ENCODE data around the gene PCDHB14. TPM values are rescaled to one million over a fixed set of nuclear protein-coding genes. Genes with fewer than 3 reads are reported as not detected.
"Not testable (repeated sequence)": the region's sequence is repeated elsewhere in the genome, so short reads cannot be mapped to it uniquely, and the experiment has no call there.

The PCDHB14 gene
- total RNA-seq, 6 experiments from 2014 or later = 0.44 to 1.0 (median 0.86) TPM

DNA sequence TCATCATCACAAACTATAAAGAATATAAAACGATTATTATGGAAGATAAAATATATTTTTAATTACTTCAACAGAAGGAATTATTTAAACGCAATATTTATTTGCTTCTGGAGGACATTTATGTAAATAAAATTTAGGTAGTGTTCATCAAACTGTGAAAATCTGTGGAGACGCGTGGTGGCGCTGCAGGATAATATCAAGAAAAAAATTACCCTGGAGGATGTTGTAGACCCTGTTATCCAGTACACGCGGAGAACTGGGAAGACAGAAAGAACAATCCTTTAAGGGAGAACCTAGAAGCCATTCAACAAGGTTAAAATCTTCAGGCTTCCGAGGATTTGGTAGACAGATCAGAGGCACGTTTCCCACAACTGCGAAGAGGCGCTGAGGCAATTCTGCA lies 14.7 kb upstream of the PCDHB14 start, which contains the start of gene PCDHB12:
TSS of gene PCDHB12 (plus strand) at position 242 of the 400 bp plus-strand sequence. CDS start 189 bp downstream, outside the sequence.
- H3K4me3 ChIP-seq = no peak within 1 kb of the TSS
- ATAC-seq = no peak

DNA sequence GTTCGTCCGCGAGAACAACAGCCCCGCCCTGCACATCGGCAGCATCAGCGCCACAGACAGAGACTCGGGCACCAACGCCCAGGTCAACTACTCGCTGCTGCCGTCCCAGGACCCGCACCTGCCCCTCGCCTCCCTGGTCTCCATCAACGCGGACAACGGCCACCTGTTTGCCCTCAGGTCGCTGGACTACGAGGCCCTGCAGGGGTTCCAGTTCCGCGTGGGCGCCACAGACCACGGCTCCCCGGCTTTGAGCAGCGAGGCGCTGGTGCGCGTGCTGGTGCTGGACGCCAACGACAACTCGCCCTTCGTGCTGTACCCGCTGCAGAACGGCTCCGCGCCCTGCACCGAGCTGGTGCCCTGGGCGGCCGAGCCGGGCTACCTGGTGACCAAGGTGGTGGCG lies 12.9 kb upstream of the PCDHB14 start:
- H3K27ac ChIP-seq; H3K27me3 ChIP-seq; DNase-seq; H3K4me3 ChIP-seq; H3K4me1 ChIP-seq; ATAC-seq; intact Hi-C loops (cut with DNase I); H3K36me3 ChIP-seq; H3K9me3 ChIP-seq: not testable (repeated sequence)
- 40% methylated on average over 1 of the region's 39 CpGs for WGBS (ENCODE audit: insufficient coverage, low coverage, low lambda C conversion rate, missing lambda C conversion rate)

More for the DNA sequence above, 14.7 kb upstream of the PCDHB14 start, which contains the start of gene PCDHB12:
- H3K36me3 ChIP-seq = no peaks in the 10 kb centered on the region
- no peak for DNase-seq
- H3K27ac ChIP-seq = no peak within 1 kb of the TSS
- 13% methylated on average over 11 of the region's 11 CpGs for WGBS (ENCODE audit: insufficient coverage, low coverage, low lambda C conversion rate, missing lambda C conversion rate)
- intact Hi-C loops (cut with DNase I) = no loop called here
- H3K4me1 ChIP-seq = no peaks in the 10 kb centered on the region
- TF ChIP-seq POLR2A (IDR thresholded peaks at IDR 0.05) = no peak
- TF ChIP-seq, protein P1, sequence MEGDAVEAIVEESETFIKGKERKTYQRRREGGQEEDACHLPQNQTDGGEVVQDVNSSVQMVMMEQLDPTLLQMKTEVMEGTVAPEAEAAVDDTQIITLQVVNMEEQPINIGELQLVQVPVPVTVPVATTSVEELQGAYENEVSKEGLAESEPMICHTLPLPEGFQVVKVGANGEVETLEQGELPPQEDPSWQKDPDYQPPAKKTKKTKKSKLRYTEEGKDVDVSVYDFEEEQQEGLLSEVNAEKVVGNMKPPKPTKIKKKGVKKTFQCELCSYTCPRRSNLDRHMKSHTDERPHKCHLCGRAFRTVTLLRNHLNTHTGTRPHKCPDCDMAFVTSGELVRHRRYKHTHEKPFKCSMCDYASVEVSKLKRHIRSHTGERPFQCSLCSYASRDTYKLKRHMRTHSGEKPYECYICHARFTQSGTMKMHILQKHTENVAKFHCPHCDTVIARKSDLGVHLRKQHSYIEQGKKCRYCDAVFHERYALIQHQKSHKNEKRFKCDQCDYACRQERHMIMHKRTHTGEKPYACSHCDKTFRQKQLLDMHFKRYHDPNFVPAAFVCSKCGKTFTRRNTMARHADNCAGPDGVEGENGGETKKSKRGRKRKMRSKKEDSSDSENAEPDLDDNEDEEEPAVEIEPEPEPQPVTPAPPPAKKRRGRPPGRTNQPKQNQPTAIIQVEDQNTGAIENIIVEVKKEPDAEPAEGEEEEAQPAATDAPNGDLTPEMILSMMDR (IDR thresholded peaks at IDR 0.05) = peak in 3 of 4 donors; percentile 8 to 19 (median 12)
- H3K9me3 ChIP-seq = no peaks in the 10 kb centered on the region
- H3K27me3 ChIP-seq = no peaks in the 10 kb centered on the region

DNA sequence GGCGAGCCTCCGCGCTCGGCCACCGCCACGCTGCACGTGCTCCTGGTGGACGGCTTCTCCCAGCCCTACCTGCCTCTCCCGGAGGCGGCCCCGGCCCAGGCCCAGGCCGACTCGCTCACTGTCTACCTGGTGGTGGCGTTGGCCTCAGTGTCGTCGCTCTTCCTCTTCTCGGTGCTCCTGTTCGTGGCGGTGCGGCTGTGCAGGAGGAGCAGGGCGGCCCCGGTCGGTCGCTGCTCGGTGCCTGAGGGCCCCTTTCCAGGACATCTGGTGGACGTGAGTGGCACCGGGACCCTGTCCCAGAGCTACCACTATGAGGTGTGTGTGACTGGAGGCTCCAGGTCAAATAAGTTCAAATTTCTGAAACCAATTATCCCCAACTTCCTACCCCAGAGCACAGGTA lies 12.3 kb upstream of the PCDHB14 start:
- H3K27ac ChIP-seq; H3K27me3 ChIP-seq; intact Hi-C loops (cut with DNase I); H3K9me3 ChIP-seq; H3K36me3 ChIP-seq; ATAC-seq; H3K4me3 ChIP-seq; H3K4me1 ChIP-seq; DNase-seq: not testable (repeated sequence)
- WGBS (ENCODE audit: insufficient coverage, low coverage, low lambda C conversion rate, missing lambda C conversion rate) = 4% methylated on average over 4 of the region's 27 CpGs

GRCh38 chr5:141213656-141214339 lies 9.3 kb upstream of the PCDHB14 start, which contains the start of gene PCDHB13:
Gene PCDHB13, plus strand, starts transcription at chr5:141213919. Its CDS starts 205 bp downstream, at chr5:141214124.
- H3K36me3 ChIP-seq; H3K9me3 ChIP-seq; intact Hi-C loops (cut with DNase I); H3K4me3 ChIP-seq; DNase-seq; H3K27me3 ChIP-seq; H3K27ac ChIP-seq; H3K4me1 ChIP-seq: not testable (repeated sequence)
- peak; percentile 29 to 80 (median 53) for ATAC-seq
- WGBS (ENCODE audit: insufficient coverage, low coverage, low lambda C conversion rate, missing lambda C conversion rate) = 9% methylated on average over 12 of the region's 18 CpGs
- TF ChIP-seq, protein P1 (IDR thresholded peaks at IDR 0.05) = peak in 2 of 4 donors; percentile 15 to 29

DNA sequence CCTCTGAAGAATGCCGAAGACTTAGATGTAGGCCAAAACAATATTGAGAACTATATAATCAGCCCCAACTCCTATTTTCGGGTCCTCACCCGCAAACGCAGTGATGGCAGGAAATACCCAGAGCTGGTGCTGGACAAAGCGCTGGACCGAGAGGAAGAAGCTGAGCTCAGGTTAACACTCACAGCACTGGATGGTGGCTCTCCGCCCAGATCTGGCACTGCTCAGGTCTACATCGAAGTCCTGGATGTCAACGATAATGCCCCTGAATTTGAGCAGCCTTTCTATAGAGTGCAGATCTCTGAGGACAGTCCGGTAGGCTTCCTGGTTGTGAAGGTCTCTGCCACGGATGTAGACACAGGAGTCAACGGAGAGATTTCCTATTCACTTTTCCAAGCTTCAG lies 8.6 kb upstream of the PCDHB14 start:
- H3K36me3 ChIP-seq; ATAC-seq; H3K4me3 ChIP-seq; H3K4me1 ChIP-seq; DNase-seq; intact Hi-C loops (cut with DNase I); H3K27ac ChIP-seq; H3K27me3 ChIP-seq; H3K9me3 ChIP-seq: not testable (repeated sequence)
- WGBS (ENCODE audit: insufficient coverage, low coverage, low lambda C conversion rate, missing lambda C conversion rate) = 55% methylated on average over 7 of the region's 12 CpGs

DNA sequence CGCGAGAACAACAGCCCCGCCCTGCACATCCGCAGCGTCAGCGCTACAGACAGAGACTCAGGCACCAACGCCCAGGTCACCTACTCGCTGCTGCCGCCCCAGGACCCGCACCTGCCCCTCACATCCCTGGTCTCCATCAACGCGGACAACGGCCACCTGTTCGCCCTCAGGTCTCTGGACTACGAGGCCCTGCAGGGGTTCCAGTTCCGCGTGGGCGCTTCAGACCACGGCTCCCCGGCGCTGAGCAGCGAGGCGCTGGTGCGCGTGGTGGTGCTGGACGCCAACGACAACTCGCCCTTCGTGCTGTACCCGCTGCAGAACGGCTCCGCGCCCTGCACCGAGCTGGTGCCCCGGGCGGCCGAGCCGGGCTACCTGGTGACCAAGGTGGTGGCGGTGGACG lies 7.6 kb upstream of the PCDHB14 start:
- H3K27ac ChIP-seq; intact Hi-C loops (cut with DNase I); H3K36me3 ChIP-seq; ATAC-seq; H3K4me1 ChIP-seq; H3K9me3 ChIP-seq; H3K27me3 ChIP-seq; DNase-seq; H3K4me3 ChIP-seq: not testable (repeated sequence)
- 25% methylated on average over 17 of the region's 40 CpGs for WGBS (ENCODE audit: insufficient coverage, low coverage, low lambda C conversion rate, missing lambda C conversion rate)

DNA sequence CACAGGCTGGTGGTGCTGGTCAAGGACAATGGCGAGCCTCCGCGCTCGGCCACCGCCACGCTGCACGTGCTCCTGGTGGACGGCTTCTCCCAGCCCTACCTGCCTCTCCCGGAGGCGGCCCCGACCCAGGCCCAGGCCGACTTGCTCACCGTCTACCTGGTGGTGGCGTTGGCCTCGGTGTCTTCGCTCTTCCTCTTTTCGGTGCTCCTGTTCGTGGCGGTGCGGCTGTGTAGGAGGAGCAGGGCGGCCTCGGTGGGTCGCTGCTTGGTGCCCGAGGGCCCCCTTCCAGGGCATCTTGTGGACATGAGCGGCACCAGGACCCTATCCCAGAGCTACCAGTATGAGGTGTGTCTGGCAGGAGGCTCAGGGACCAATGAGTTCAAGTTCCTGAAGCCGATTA lies 7.1 kb upstream of the PCDHB14 start:
- ATAC-seq; H3K4me3 ChIP-seq; H3K27me3 ChIP-seq; intact Hi-C loops (cut with DNase I); H3K27ac ChIP-seq; H3K4me1 ChIP-seq; DNase-seq; H3K36me3 ChIP-seq; H3K9me3 ChIP-seq: not testable (repeated sequence)
- WGBS (ENCODE audit: insufficient coverage, low coverage, low lambda C conversion rate, missing lambda C conversion rate) = 45% methylated on average over 2 of the region's 26 CpGs

DNA sequence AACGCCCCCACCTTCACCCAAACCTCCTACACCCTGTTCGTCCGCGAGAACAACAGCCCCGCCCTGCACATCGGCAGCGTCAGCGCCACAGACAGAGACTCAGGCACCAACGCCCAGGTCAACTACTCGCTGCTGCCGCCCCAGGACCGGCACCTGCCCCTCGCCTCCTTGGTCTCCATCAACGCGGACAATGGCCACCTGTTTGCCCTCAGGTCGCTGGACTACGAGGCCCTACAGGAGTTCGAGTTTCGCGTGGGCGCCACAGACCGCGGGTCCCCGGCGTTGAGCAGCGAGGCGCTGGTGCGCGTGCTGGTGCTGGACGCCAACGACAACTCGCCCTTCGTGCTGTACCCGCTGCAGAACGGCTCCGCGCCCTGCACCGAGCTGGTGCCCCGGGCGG lies 1.7 kb downstream of the PCDHB14 start:
- H3K9me3 ChIP-seq; H3K4me3 ChIP-seq; H3K27me3 ChIP-seq; H3K27ac ChIP-seq; H3K36me3 ChIP-seq; H3K4me1 ChIP-seq; intact Hi-C loops (cut with DNase I); ATAC-seq; DNase-seq: not testable (repeated sequence)
- 17% methylated on average over 13 of the region's 40 CpGs for whole genome bisulfite sequencing (ENCODE audit: insufficient coverage, low coverage, low lambda C conversion rate, missing lambda C conversion rate)

GRCh38 chr5:141225421-141225820 lies 2.3 kb downstream of the PCDHB14 start:
- WGBS (ENCODE audit: insufficient coverage, low coverage, low lambda C conversion rate, missing lambda C conversion rate) = 39% methylated on average over 5 of the region's 30 CpGs
- intact Hi-C loops (cut with DNase I); H3K4me1 ChIP-seq; DNase-seq; H3K9me3 ChIP-seq; ATAC-seq; H3K4me3 ChIP-seq; H3K27me3 ChIP-seq; H3K27ac ChIP-seq; H3K36me3 ChIP-seq: not testable (repeated sequence)
